Right cardiac atrium (tissue), 5 donors: ENCODE results near the gene MOCS2. TPM values are rescaled to one million over a fixed set of nuclear protein-coding genes. Genes with fewer than 3 reads are reported as not detected.

Source experiments
- ATAC-seq, 2 donors: fragments of 200-7000 bp; cut with Tn5 transposase; one replicate each; pipeline versions ENCODE4 v1.8.0 to v1.9.1; 2020; ENCODE audit warnings: moderate library complexity in 2 of 2, mild to moderate bottlenecking in 1 of 2
- DNase-seq, 3 donors: peaks; one replicate each; pipeline ENCODE4 v3.0.0-alpha.2; 2020
- H3K27ac ChIP-seq: one replicate; pipeline ENCODE4 v1.5.1; 2013; ENCODE audit warnings: mild to moderate bottlenecking, low read length, control low read depth, moderate library complexity
- H3K27me3 ChIP-seq: one replicate; pipeline ENCODE4 v1.6.1; 2013; ENCODE audit not compliant: control insufficient read depth, insufficient read depth
- H3K4me1 ChIP-seq: one replicate; pipeline ENCODE4 v1.6.1; 2013; ENCODE audit warnings: low read length; ENCODE audit not compliant: control insufficient read depth, insufficient read depth
- H3K4me3 ChIP-seq: one replicate; pipeline ENCODE4 v1.5.1; 2013; ENCODE audit warnings: low read length, control low read depth
- H3K9me3 ChIP-seq: one replicate; pipeline ENCODE4 v1.6.1; 2013; ENCODE audit warnings: low read length; ENCODE audit not compliant: control insufficient read depth
- WGBS: extraction: QIAGEN DNeasy Blood & Tissue Kit; methylation state at CpG from one replicate; pipeline ENCODE4 v1.1.7; 2013; 5-methylcytosine and 5-hydroxymethylcytosine counted together
- intact Hi-C, 4 donors: fragments of 100-400 bp; cut with DNase I; formaldehyde crosslinking; loops; one replicate each; pipeline versions ENCODE4 v1.11.0 to v1.14.0; 2022 to 2023
- long read RNA-seq, 4 donors: library from polyadenylated mRNA; unstranded; transcript quantifications; one replicate each; pipeline ENCODE4 v2.0.0, GENCODE V29; 2020 to 2021
- polyA plus RNA-seq: library from polyadenylated mRNA; stranded (reverse); fragments of 200-250 nt; gene quantifications from one replicate; pipeline ENCODE4 v1.2.3, GENCODE V29; 2013
- total RNA-seq, 4 donors: library from RNA; stranded (reverse); fragmentation: NEBNext Ultra II Directional; extraction: Animal tissue kit (Norgen Biotek cat#: 25700); gene quantifications; one replicate each; pipeline ENCODE4 v1.2.1, GENCODE V29; 2021
- donor health status: healthy with polysubstance abuse.
- donor health status: DM: no; HTN: yes; CAD: no.
- donor health status: DM: no; HTN: no; CAD: no.
- donor health status: DM: no; HTN: yes; CAD: no; lungs with severe emphysema.
- donor health status: DM: yes; HTN: yes; CAD: no.

Gene MOCS2, protein sequence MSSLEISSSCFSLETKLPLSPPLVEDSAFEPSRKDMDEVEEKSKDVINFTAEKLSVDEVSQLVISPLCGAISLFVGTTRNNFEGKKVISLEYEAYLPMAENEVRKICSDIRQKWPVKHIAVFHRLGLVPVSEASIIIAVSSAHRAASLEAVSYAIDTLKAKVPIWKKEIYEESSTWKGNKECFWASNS
- total RNA-seq (10 to 100 TPM; 77.9 to 86.5 (median 83.6) TPM), polyA plus RNA-seq (124 TPM)
- long read RNA-seq, donor 1, transcript MOCS2-203 (7 exons, 1,337 nt), result major isoform, 128 of 162 reads
- long read RNA-seq, donor 1, transcript MOCS2-202 (7 exons, 1,785 nt), result minor isoform, 23 of 162 reads
- long read RNA-seq, donor 1, partial matches to known transcripts, result 3 of 162 reads
- long read RNA-seq, donor 1, other reads (novel, unspliced or antisense), result 6 of 162 reads
- long read RNA-seq, donor 2, transcript MOCS2-203 (7 exons, 1,337 nt), result major isoform, 51 of 59 reads
- long read RNA-seq, donor 2, partial matches to known transcripts, result 3 of 59 reads
- long read RNA-seq, donor 2, other reads (novel, unspliced or antisense), result 3 of 59 reads
- long read RNA-seq, donor 3, transcript MOCS2-202 (7 exons, 1,785 nt), result minor isoform, 18 of 305 reads
- long read RNA-seq, donor 3, transcript MOCS2-201 (6 exons, 3,568 nt), result minor isoform, 6 of 305 reads
- long read RNA-seq, donor 3, transcript MOCS2-203 (7 exons, 1,337 nt), result major isoform, 257 of 305 reads
- long read RNA-seq, donor 3, partial matches to known transcripts, result 12 of 305 reads
- long read RNA-seq, donor 3, other reads (novel, unspliced or antisense), result 11 of 305 reads
- long read RNA-seq, donor 4, transcript MOCS2-202 (7 exons, 1,785 nt), result minor isoform, 6 of 66 reads
- long read RNA-seq, donor 4, transcript MOCS2-203 (7 exons, 1,337 nt), result major isoform, 58 of 66 reads
- long read RNA-seq, donor 4, partial matches to known transcripts, result 1 of 66 reads
- long read RNA-seq, donor 4, other reads (novel, unspliced or antisense), result 1 of 66 reads

DNA sequence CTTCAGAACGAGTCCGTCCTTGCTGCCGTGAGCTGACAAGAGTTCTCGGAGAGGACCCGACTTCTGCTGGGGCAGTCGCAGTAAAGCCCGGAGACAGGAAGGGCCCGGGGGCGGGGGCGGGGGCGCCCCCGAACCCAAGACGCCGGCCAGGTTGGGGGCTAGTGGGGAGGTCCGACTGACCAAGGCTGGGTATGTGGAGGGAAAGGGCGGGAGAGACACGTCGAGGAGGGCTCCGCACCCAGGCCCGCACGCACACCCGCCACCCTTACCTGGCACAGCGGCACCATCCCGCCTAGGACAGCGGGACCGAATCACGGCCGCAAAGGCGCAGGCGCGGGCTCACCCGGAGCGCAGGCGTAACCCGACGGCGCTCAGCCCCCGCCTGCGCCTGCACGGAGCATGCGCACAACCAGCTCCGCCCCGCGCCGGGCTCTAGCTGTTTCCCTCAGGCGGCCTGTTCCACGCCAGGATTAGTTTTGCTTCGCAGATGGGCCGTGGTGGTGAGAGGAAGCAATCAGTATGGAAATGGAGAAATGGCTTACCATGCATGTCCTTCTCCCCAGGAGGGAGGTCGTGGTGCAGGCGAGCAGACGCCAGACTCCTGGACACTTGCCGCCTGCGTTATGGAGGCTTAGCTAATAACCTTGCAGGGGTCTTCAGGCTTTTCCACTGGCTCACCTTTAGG, at the start of gene MOCS2:
MOCS2 (minus strand) TSS at position 315 of the 685 bp plus-strand sequence. CDS start 2,583 bp downstream, outside the sequence.
- peak; percentile 100 for ATAC-seq
- no peaks in the 10 kb centered on the region for H3K27me3 ChIP-seq
- H3K4me3 ChIP-seq, result peak within 1 kb of the TSS; percentile 81
- H3K27ac ChIP-seq, result peak within 1 kb of the TSS; percentile 61
- H3K9me3 ChIP-seq, result no peaks in the 10 kb centered on the region
- intact Hi-C loops, result no loop called here
- DNase-seq, result peak; percentile 95 to 97 (median 97)
- 1% methylated on average over 54 of the region's 54 CpGs for WGBS
- H3K4me1 ChIP-seq, result no peaks in the 10 kb centered on the region

DNA sequence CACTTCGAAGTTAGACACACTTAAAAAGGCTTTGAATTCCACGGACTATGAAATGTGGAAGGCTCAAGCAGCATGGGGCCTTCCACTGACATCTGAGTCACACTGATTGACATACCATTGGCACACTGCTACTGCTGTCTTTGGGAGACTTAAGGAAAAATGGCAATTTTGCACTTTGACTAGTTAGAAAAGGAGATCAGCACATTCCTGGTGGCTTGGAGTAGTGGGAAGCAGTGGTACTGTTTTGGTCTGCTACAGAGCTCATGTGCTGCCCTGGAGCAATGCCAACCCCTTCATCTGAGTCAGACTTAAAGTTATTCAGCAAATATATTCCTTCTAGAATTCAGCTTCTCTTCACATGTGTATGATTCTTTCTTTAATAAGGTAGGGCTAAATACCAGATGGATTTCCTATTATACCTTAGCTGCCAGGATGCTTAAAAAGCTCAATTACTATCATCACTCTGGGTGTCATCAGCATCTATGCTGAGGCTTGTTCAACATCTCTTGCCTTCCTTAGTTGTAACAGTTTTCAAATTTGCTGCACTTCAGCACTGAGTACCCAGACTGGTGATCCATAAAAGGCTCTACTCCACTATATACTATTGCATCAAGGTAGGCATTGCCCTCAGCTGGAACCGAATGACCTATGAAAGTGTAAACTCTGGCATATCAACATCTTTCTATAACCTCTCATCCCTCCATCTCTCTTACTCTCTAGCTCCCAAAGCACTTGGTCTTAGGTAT, 42.3 kb upstream of the MOCS2 start:
- WGBS, result 87% methylated on average over 3 of the region's 3 CpGs
- H3K4me1 ChIP-seq, result no peaks in the 10 kb centered on the region
- H3K4me3 ChIP-seq, result no peak overlapping the region
- DNase-seq, result peak in 1 of 3 donors; percentile 44
- H3K9me3 ChIP-seq, result no peaks in the 10 kb centered on the region
- intact Hi-C loops, result no loop called here
- no peak for ATAC-seq
- H3K27ac ChIP-seq, result no peak overlapping the region
- no peaks in the 10 kb centered on the region for H3K27me3 ChIP-seq

DNA sequence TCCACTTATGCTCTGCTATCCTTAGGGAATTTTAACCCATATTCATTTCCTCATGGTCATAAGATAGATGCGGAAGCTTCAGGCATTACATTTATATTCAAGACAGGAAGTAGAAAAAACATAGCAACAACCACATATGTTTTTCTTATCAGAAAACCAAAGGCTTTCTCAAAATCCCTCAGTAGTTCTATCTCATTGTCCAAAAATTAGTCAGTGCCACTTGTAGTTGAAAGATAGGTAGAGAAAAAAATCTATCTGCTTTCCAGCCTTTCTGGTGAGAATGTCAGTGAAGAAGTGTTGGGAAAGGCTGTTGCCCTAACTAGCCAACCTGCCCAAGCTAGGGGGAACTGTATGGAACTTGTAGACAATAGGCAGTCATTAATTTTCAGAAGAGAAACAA, 23.5 kb upstream of the MOCS2 start:
- no peak for ATAC-seq
- no peaks in the 10 kb centered on the region for H3K9me3 ChIP-seq
- no peak overlapping the region for H3K4me3 ChIP-seq
- no peak for DNase-seq
- H3K27me3 ChIP-seq, result no peaks in the 10 kb centered on the region
- no peak overlapping the region for H3K27ac ChIP-seq
- no peaks in the 10 kb centered on the region for H3K4me1 ChIP-seq
- intact Hi-C loops, result no loop called here
- WGBS, result 83% methylated on average over 1 of the region's 1 CpG

DNA sequence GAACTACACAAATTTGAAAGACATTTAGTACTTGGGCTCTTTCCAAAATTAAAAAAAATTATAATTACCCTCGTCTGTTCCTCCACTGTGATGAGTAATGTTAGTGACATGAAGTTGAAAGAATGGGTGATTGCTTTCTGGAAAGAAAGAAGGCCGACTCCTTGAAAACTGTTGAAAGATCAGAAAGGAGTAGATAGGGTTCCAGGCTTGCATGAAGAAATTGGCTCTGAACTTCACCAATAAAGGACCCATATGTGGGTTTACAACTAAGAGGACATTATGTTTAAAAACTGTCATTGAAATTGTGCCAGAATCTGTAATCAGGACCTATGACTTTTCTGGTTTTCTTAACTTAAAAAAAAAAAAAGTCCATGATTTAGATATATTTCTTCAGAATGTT, 20.7 kb upstream of the MOCS2 start:
- WGBS, result 31% methylated on average over 2 of the region's 2 CpGs
- intact Hi-C loops, result no loop called here
- Histone ChIP-seq H3K27me3 (no peaks in the 10 kb centered on the region), H3K4me3 (no peak overlapping the region), H3K9me3 (no peaks in the 10 kb centered on the region), H3K27ac (no peak overlapping the region), H3K4me1 (no peaks in the 10 kb centered on the region)
- DNase-seq, result no peak
- peak in 1 of 2 donors; percentile 61 for ATAC-seq

DNA sequence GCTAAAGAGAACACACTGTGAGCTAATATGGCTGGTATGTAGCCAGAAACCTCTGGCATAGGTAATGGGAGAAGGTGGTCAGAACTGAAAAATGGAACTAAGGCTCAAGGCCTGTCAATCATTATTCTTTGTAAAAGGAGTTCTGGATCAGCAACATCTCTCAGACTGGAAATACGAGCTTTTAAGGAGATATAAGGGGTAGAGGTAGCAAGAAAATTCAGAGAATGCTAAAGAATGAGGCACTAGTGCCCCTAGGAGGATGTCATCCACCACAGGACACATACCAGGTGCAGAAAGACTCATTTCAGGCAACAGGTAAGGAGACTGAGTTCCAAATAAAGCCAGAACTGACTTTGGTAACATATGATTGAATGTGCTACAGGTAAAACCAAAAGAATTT, 18.9 kb upstream of the MOCS2 start:
- H3K4me3 ChIP-seq, result no peak overlapping the region
- no peaks in the 10 kb centered on the region for H3K27me3 ChIP-seq
- no peaks in the 10 kb centered on the region for H3K9me3 ChIP-seq
- intact Hi-C loops, result no loop called here
- H3K27ac ChIP-seq, result no peak overlapping the region
- DNase-seq (no peak), ATAC-seq (no peak)
- no peaks in the 10 kb centered on the region for H3K4me1 ChIP-seq
- WGBS, result 81% methylated on average over 1 of the region's 1 CpG

DNA sequence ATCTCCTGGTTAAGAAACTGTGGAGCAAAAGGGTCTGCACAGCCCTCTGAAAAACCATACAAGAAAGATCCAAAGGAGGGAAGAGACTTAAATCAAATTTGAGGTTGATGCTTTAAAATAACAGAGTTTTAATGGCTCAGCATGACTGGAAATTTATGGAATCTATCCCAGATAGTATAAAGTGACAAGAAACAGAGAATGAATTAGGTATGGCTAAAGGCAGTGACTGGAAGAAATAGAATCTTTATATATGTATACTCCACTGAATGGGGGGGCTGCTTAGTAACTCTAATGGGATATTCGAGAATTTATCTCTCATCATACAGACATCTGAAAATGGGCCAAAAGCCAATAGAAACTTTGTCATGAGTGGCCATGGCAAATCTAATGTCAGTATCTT, 17.6 kb upstream of the MOCS2 start:
- no peak for ATAC-seq
- 0% methylated on average over 1 of the region's 1 CpG for WGBS
- no peaks in the 10 kb centered on the region for H3K4me1 ChIP-seq
- DNase-seq, result no peak
- no peaks in the 10 kb centered on the region for H3K9me3 ChIP-seq
- H3K27me3 ChIP-seq, result no peaks in the 10 kb centered on the region
- H3K27ac ChIP-seq, result no peak overlapping the region
- intact Hi-C loops, result no loop called here
- no peak overlapping the region for H3K4me3 ChIP-seq

DNA sequence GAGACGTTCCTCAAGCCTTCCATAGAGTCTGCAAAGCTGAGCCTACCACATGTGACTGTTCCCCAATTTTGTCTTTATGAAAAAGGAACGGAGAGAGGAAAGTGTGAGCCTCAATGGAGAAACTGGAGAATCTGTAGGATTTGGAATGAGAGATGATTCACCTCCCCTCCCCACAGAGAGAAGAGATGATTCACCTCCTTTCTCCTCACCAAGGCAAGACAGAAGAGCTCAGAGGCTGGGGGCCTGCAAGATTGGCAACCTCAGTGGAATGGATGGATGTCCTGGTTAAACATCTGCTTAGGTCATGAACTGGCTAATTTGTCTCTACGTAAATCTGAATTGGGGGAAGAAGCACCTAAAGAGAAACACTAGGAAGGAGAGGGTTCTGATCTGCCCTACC, 17.0 kb upstream of the MOCS2 start:
- H3K27me3 ChIP-seq, result no peaks in the 10 kb centered on the region
- 89% methylated on average over 3 of the region's 3 CpGs for WGBS
- intact Hi-C loops, result no loop called here
- H3K9me3 ChIP-seq, result no peaks in the 10 kb centered on the region
- no peak overlapping the region for H3K27ac ChIP-seq
- H3K4me3 ChIP-seq, result no peak overlapping the region
- ATAC-seq, result no peak
- H3K4me1 ChIP-seq, result no peaks in the 10 kb centered on the region
- DNase-seq, result no peak

DNA sequence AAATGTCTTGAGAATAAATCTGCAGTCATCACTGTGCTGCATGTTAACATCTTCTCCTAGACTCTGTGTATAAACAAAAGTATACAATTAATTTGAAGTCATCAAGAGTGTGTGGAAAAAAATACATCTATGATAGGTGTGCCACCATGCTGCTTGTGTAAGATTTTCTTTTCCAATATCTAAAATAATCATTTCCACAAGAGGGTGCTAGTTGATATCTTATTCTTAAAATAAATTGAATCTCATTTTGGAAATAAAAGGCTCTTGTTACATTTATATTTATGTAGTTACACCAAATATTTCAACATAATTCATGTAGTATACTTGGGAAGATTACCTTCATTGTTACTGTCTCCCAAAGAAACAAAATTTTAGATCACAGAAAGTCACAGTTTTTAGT, 14.1 kb upstream of the MOCS2 start:
- H3K27ac ChIP-seq, result no peak overlapping the region
- H3K4me1 ChIP-seq, result no peaks in the 10 kb centered on the region

DNA sequence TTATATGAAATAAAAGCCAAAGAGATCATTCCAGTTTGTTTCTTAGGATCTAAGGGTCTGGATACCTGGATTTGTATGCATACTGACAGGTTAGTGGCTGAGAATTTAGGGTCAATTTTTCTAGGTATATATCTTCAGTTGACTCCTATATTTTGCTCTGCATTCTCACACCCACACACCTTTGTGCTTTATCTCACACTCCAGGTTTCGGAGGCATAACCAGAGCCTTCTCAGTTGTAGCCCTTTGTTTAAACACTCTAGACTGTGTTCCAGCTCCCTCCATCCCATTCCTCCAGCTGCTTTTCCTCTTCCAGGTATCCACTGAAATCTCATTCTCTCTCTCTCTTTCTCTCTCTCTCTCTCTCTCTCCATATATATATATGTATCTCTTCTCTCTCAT, 10.6 kb upstream of the MOCS2 start:
- Histone ChIP-seq H3K27ac (no peak overlapping the region), H3K4me3 (no peak overlapping the region), H3K27me3 (no peaks in the 10 kb centered on the region), H3K9me3 (no peaks in the 10 kb centered on the region), H3K4me1 (no peaks in the 10 kb centered on the region)
- intact Hi-C loops, result no loop called here
- ATAC-seq (no peak), DNase-seq (no peak)
- WGBS, result 98% methylated on average over 1 of the region's 1 CpG

More for the DNA sequence above, 14.1 kb upstream of the MOCS2 start:
- ATAC-seq, result no peak
- intact Hi-C loops, result no loop called here
- no peaks in the 10 kb centered on the region for H3K9me3 ChIP-seq
- H3K27me3 ChIP-seq, result no peaks in the 10 kb centered on the region
- DNase-seq, result no peak
- no peak overlapping the region for H3K4me3 ChIP-seq

DNA sequence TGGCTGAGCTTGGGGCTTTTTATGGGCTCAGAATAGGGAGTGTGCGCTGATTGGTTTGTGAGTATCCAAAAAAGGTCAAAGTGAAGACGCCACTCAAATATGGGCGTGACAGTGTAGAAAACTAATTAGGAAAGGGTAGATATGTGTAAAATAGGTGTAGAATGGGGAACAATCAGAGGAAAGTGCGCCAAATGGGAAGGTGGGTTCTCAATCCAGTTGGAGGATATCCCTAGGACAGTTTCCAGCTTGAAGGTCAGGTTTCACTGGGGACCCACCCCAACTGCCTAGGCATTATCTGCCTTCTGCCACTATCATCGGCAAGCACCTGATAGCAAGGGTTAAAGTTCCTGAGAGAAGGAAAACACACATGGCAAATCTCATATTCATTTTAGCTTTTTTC, 9.3 kb upstream of the MOCS2 start:
- ATAC-seq, result no peak
- 65% methylated on average over 5 of the region's 5 CpGs for WGBS
- DNase-seq, result no peak

More for the DNA sequence above, 9.3 kb upstream of the MOCS2 start:
- Histone ChIP-seq H3K27ac (no peak overlapping the region), H3K27me3 (no peaks in the 10 kb centered on the region), H3K4me1 (no peaks in the 10 kb centered on the region), H3K4me3 (no peak overlapping the region), H3K9me3 (no peaks in the 10 kb centered on the region)
- intact Hi-C loops, result no loop called here
